ENCODE measurements around the gene TAOK2. TPM values are rescaled to one million over a fixed set of nuclear protein-coding genes. Genes with fewer than 3 reads are reported as not detected.

The TAOK2 gene
- total and polyA plus RNA-seq, 8 donors, result 12.5 to 135 (median 34.3) TPM

DNA sequence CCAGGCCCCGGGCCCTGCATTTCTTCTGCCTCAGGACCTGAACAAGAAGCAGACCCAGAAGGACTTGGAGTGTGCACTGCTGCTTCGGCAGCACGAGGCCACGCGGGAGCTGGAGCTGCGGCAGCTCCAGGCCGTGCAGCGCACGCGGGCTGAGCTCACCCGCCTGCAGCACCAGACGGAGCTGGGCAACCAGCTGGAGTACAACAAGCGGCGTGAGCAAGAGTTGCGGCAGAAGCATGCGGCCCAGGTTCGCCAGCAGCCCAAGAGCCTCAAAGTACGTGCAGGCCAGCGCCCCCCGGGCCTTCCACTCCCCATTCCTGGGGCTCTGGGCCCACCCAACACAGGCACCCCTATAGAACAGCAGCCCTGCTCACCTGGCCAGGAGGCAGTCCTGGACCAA is 12.6 kb downstream of the TAOK2 start:
- Histone ChIP-seq H3K4me3 (no peak overlapping the region), H3K27me3 (no peaks in the 10 kb centered on the region), H3K4me1 (peaks cover 0 to 6% (median 0%) of the 10 kb centered on the region in 4 donors), H3K36me3 (peaks cover 88 to 100% (median 100%) of the 10 kb centered on the region in 4 donors), H3K27ac (no peak overlapping the region), H3K9me3 (no peaks in the 10 kb centered on the region)
- TF ChIP-seq EP300 (IDR thresholded peaks at IDR 0.05), result no peak
- no peak for TF ChIP-seq POLR2AphosphoS5 (IDR thresholded peaks at IDR 0.05)
- no peak for TF ChIP-seq POLR2A (IDR thresholded peaks at IDR 0.05)
- TF ChIP-seq, protein P1, sequence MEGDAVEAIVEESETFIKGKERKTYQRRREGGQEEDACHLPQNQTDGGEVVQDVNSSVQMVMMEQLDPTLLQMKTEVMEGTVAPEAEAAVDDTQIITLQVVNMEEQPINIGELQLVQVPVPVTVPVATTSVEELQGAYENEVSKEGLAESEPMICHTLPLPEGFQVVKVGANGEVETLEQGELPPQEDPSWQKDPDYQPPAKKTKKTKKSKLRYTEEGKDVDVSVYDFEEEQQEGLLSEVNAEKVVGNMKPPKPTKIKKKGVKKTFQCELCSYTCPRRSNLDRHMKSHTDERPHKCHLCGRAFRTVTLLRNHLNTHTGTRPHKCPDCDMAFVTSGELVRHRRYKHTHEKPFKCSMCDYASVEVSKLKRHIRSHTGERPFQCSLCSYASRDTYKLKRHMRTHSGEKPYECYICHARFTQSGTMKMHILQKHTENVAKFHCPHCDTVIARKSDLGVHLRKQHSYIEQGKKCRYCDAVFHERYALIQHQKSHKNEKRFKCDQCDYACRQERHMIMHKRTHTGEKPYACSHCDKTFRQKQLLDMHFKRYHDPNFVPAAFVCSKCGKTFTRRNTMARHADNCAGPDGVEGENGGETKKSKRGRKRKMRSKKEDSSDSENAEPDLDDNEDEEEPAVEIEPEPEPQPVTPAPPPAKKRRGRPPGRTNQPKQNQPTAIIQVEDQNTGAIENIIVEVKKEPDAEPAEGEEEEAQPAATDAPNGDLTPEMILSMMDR (IDR thresholded peaks at IDR 0.05), result no peak
- 80 to 98% (median 94%) methylated on average over 10 to 20 of the region's 20 CpGs for WGBS, 5 donors
- intact Hi-C loops (cut with DNase I; ENCODE audit: low total_unique reads), result no loop called here
- no peak for DNase-seq

DNA sequence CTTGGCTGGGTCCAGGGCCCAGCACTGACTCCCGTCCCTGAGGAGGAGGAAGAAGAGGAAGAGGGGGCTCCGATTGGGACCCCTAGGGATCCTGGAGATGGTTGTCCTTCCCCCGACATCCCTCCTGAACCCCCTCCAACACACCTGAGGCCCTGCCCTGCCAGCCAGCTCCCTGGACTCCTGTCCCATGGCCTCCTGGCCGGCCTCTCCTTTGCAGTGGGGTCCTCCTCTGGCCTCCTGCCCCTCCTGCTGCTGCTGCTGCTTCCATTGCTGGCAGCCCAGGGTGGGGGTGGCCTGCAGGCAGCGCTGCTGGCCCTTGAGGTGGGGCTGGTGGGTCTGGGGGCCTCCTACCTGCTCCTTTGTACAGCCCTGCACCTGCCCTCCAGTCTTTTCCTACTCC is 13.3 kb downstream of the TAOK2 start:
- DNase-seq, result no peak
- Histone ChIP-seq H3K36me3 (peaks cover 87 to 100% (median 100%) of the 10 kb centered on the region in 4 donors), H3K9me3 (no peaks in the 10 kb centered on the region), H3K27me3 (no peaks in the 10 kb centered on the region), H3K4me1 (peaks cover 0 to 6% (median 0%) of the 10 kb centered on the region in 4 donors), H3K4me3 (no peak overlapping the region), H3K27ac (no peak overlapping the region)
- 88 to 100% (median 93%) methylated on average over 2 to 5 of the region's 5 CpGs for WGBS, 5 donors
- intact Hi-C loops (cut with DNase I; ENCODE audit: low total_unique reads), result no loop called here
- TF ChIP-seq, protein P1 (IDR thresholded peaks at IDR 0.05), result no peak
- TF ChIP-seq POLR2AphosphoS5 (IDR thresholded peaks at IDR 0.05) (no peak), POLR2A (IDR thresholded peaks at IDR 0.05) (no peak), EP300 (IDR thresholded peaks at IDR 0.05) (no peak)

GRCh38 chr16:29987371-29988085 is 13.9 kb downstream of the TAOK2 start:
- 86 to 96% (median 92%) methylated on average over 18 to 35 of the region's 35 CpGs for WGBS, 5 donors
- H3K36me3 ChIP-seq, result peaks cover 86 to 100% (median 99%) of the 10 kb centered on the region in 4 donors

DNA sequence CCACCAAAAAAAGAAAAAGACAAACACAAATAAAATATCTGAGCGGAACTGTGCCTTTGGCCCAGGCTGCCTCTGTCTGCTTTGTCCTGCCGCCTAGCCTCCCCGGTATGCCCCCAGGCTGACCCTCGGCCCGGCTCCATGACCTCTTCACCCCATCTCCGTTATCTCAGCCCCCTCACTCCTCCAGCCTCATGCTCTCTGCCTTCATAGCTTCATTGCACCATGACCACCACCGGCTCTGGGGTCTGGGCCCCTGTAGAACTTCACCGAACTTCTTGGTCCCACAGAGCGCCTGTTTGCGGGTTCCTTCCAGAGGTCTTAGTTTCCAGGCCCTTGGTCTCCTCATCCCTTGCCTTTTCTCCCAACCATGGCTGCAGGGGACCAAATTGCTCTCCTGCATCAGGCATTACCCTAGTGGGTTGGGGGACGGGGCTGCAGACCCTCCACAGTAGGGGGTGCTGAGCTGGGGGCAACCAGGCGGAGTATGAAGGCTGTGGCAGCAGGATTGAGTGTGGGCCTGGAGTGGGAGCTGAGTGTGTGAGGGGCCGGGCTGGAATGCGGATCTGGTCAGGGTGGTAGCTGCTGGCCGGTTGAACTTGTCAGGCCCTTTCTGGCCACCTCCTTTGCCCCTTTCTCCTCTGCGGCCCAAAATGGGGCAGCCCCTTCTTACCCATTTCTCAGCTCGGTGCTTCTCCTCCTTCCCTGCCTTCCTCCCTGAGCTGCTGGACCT is 14.8 kb downstream of the TAOK2 start:
- H3K9me3 ChIP-seq, result no peaks in the 10 kb centered on the region
- peaks cover 86 to 100% (median 99%) of the 10 kb centered on the region in 4 donors for H3K36me3 ChIP-seq
- H3K27me3 ChIP-seq, result no peaks in the 10 kb centered on the region
- 81 to 87% (median 86%) methylated on average over 16 to 17 of the region's 17 CpGs for whole genome bisulfite sequencing, 5 donors
- no peak overlapping the region for H3K4me3 ChIP-seq
- peaks cover 0 to 10% (median 0%) of the 10 kb centered on the region in 4 donors for H3K4me1 ChIP-seq
- DNase-seq, result no peak
- intact Hi-C loops (cut with DNase I; ENCODE audit: low total_unique reads), result no loop called here
- no peak overlapping the region for H3K27ac ChIP-seq
- no peak for TF ChIP-seq EP300 (IDR thresholded peaks at IDR 0.05)
- TF ChIP-seq POLR2AphosphoS5 (IDR thresholded peaks at IDR 0.05), result no peak
- no peak for TF ChIP-seq POLR2A (IDR thresholded peaks at IDR 0.05)
- TF ChIP-seq, protein P1 (IDR thresholded peaks at IDR 0.05), result no peak

More at GRCh38 chr16:29987371-29988085, 13.9 kb downstream of the TAOK2 start:
- intact Hi-C loops (cut with DNase I; ENCODE audit: low total_unique reads), result no loop called here
- peaks cover 0 to 6% (median 0%) of the 10 kb centered on the region in 4 donors for H3K4me1 ChIP-seq
- TF ChIP-seq POLR2A (IDR thresholded peaks at IDR 0.05), result no peak
- TF ChIP-seq, protein P1 (IDR thresholded peaks at IDR 0.05), result no peak
- no peak overlapping the region for H3K4me3 ChIP-seq
- no peak for DNase-seq
- no peaks in the 10 kb centered on the region for H3K27me3 ChIP-seq
- no peaks in the 10 kb centered on the region for H3K9me3 ChIP-seq
- no peak overlapping the region for H3K27ac ChIP-seq
